ENCODE results near the gene RAB11A. TPM values are rescaled to one million over a fixed set of nuclear protein-coding genes. Genes with fewer than 3 reads are reported as not detected.

The RAB11A gene
- polyA plus RNA-seq, 1 of the 3 experiments (the other 2 are of a cell fraction), result 352 TPM

DNA sequence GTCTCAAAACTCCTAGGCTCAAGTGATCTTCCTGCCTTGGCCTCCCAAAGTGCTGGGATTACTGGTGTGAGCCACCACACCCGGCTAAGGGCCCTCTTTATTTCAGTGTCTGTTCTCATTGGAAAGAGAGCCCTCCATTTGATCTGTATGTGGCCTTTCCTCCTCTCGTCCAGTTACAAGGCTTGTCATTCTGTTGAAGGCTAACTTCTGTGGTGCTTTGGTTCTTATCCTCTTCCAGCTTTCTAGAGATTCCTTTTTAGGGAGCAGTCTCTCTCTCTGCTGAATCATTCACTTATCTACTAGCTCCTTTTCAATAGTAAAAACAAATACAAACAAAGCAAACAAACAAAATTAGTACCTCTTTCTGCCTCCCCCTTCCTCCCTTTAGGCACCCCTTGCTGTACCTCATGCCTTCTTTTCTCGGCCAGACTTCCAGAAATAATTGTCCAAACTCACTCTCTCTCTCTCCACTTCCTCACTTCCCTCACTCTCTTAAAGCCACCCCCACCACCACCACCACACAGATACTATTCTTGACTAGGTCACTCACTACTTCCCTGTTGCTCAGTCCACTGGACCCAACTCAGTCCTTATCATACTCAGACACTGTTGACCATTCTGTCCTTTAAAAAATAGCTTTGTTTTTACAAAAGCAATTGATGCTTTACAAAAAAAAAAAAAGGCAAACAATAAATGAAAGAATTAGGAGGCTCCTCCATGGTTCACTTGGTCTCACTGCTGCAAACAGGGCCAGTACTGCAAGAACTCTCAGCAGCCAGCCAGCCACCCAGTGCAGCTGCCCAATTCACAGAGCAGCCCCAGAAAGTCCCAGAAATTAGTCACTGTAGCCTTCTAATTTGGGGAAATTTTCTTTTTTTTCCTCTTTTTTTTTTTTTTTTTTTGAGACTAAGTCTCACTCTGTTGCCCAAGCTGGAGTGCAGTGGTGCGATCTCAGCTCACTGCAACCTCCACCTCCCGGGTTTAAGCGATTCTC, 31.7 kb upstream of the RAB11A start (continued):
- no peak for TF ChIP-seq MEF2A (IDR thresholded peaks at IDR 0.05; ENCODE audit: borderline replicate concordance, low read depth)

GRCh38 chr15:65839354-65839901, 29.9 kb upstream of the RAB11A start:
- no peak overlapping the region for H3K9ac ChIP-seq
- H3K79me2 ChIP-seq (ENCODE audit: insufficient read depth), result no peaks in the 10 kb centered on the region
- H3K4me3 ChIP-seq (ENCODE audit: low read depth in 2 of 2, low read length in 1 of 2), result no peak overlapping the region
- H3F3A ChIP-seq (replicated peaks; ENCODE audit: insufficient read depth), result no peaks in the 10 kb centered on the region
- POLR2A ChIA-PET, result no interaction called here
- H3K27me3 ChIP-seq (ENCODE audit: insufficient read depth), result no peaks in the 10 kb centered on the region
- WGBS (ENCODE audit: low lambda C conversion rate), result 91% methylated on average over 5 of the region's 5 CpGs
- no peak overlapping the region for H2AFZ ChIP-seq (ENCODE audit: low read depth)
- CTCF ChIA-PET, result interaction anchor here (1.0 to 1.6 kb wide), 3 partner anchors 11 to 30 kb away, joined by 3 to 4 read pairs (median 3); partner anchors contain the start of gene RAB11A
- H3K4me2 ChIP-seq, result no peak overlapping the region
- H3K27ac ChIP-seq (ENCODE audit: low read depth in 2 of 2, low read length in 1 of 2), result no peak overlapping the region
- H3K9me2 ChIP-seq, result no peaks in the 10 kb centered on the region
- peaks cover 4% of the 10 kb centered on the region; the same call in 1 of the 2 replicates for H3K9me3 ChIP-seq
- no peaks in the 10 kb centered on the region for H4K20me1 ChIP-seq (ENCODE audit: insufficient read depth)
- no peaks in the 10 kb centered on the region for H3K36me3 ChIP-seq (replicated peaks in 1 of 2; ENCODE audit: control insufficient read depth in 1 of 2, insufficient read depth in 2 of 2, low read length in 1 of 2)
- DNase-seq, result no peak
- TF ChIP-seq RCOR1 (IDR thresholded peaks at IDR 0.05; ENCODE audit: low read length) (no peak), ZBTB33 (IDR thresholded peaks at IDR 0.05; ENCODE audit: borderline replicate concordance, low read depth) (no peak), RFX5 (IDR thresholded peaks at IDR 0.05; ENCODE audit: low read length) (no peak), RXRA (IDR thresholded peaks at IDR 0.05; ENCODE audit: borderline replicate concordance, low read depth) (no peak), POLR2AphosphoS5 (IDR thresholded peaks at IDR 0.05; ENCODE audit: low read depth, low read length) (no peak), SMC3 (IDR thresholded peaks at IDR 0.05; ENCODE audit: low read depth, low read length) (no peak), MAX (IDR thresholded peaks at IDR 0.05; ENCODE audit: low read depth) (no peak), SIN3A (IDR thresholded peaks at IDR 0.05; ENCODE audit: borderline replicate concordance, low read depth, low read length) (no peak), FOXM1 (IDR thresholded peaks at IDR 0.05; ENCODE audit: low read depth) (no peak), GABPA (IDR thresholded peaks at IDR 0.05; ENCODE audit: low read depth) (no peak)
- TF ChIP-seq, protein P1, sequence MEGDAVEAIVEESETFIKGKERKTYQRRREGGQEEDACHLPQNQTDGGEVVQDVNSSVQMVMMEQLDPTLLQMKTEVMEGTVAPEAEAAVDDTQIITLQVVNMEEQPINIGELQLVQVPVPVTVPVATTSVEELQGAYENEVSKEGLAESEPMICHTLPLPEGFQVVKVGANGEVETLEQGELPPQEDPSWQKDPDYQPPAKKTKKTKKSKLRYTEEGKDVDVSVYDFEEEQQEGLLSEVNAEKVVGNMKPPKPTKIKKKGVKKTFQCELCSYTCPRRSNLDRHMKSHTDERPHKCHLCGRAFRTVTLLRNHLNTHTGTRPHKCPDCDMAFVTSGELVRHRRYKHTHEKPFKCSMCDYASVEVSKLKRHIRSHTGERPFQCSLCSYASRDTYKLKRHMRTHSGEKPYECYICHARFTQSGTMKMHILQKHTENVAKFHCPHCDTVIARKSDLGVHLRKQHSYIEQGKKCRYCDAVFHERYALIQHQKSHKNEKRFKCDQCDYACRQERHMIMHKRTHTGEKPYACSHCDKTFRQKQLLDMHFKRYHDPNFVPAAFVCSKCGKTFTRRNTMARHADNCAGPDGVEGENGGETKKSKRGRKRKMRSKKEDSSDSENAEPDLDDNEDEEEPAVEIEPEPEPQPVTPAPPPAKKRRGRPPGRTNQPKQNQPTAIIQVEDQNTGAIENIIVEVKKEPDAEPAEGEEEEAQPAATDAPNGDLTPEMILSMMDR (IDR thresholded peaks at IDR 0.05), result no peak
- TF ChIP-seq, protein P2, sequence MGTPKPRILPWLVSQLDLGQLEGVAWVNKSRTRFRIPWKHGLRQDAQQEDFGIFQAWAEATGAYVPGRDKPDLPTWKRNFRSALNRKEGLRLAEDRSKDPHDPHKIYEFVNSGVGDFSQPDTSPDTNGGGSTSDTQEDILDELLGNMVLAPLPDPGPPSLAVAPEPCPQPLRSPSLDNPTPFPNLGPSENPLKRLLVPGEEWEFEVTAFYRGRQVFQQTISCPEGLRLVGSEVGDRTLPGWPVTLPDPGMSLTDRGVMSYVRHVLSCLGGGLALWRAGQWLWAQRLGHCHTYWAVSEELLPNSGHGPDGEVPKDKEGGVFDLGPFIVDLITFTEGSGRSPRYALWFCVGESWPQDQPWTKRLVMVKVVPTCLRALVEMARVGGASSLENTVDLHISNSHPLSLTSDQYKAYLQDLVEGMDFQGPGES (IDR thresholded peaks at IDR 0.05; ENCODE audit: low read depth, low read length), result no peak
- H3K4me1 ChIP-seq (ENCODE audit: control insufficient read depth in 1 of 2, insufficient read depth in 2 of 2, low read depth in 1 of 2, low read length in 1 of 2), result no peaks in the 10 kb centered on the region
